Caki2 (cell line): ENCODE measurements around the gene ZNF558. TPM values are rescaled to one million over a fixed set of nuclear protein-coding genes. Genes with fewer than 3 reads are reported as not detected.
"Not testable (repeated sequence)": the region's sequence is repeated elsewhere in the genome, so short reads cannot be mapped to it uniquely, and the experiment has no call there.

Experiments used
- DNase-seq: peaks from one replicate; pipeline ENCODE4 v3.0.0-alpha.2; 2015; ENCODE audit warnings: low read depth
- in situ Hi-C: cut with HindIII; loops from 2 replicates; pipeline ENCODE4 v1.10.0; 2016; ENCODE audit warnings: low sequenced_read_pairs, low pct_unique_long_range_greater_than_20kb, mixed read lengths
- total RNA-seq: library from RNA; depleted of rRNA; stranded (reverse); fragments of >200 nt; shearing (Covaris generic); gene quantifications from 2 replicates; pipeline ENCODE4 v1.2.3, GENCODE V29; 2014; ENCODE audit warnings: low replicate concordance; rRNA removed

The ZNF558 gene
- total RNA-seq, 1 experiment from 2014 or later: 9.1 TPM

- DNase-seq: no peak
- in situ Hi-C loops: no loop called here
These were observed 17.9 kb downstream of the ZNF558 start for GRCh38 chr19:8814176-8814575.

- in situ Hi-C loops: no loop called here
- peak; percentile 35 for DNase-seq
These were observed 20.6 kb downstream of the ZNF558 start for GRCh38 chr19:8811315-8812172.

- in situ Hi-C loops: no loop called here
- DNase-seq: peak; percentile 3
These were observed 25.4 kb downstream of the ZNF558 start for GRCh38 chr19:8806661-8807060.

GRCh38 chr19:8794823-8795222 lies 37.3 kb downstream of the ZNF558 start:
- in situ Hi-C loops: no loop called here
- DNase-seq: no peak

GRCh38 chr19:8773587-8773986 lies 58.5 kb downstream of the ZNF558 start:
- in situ Hi-C loops, DNase-seq: not testable (repeated sequence)

GRCh38 chr19:8769265-8769664 lies 62.8 kb downstream of the ZNF558 start:
- in situ Hi-C loops, DNase-seq: not testable (repeated sequence)

- in situ Hi-C loops, DNase-seq: not testable (repeated sequence)
These were observed 64.8 kb downstream of the ZNF558 start for GRCh38 chr19:8767257-8767656.

Other genes starting within 250 kb of the ZNF558 start
- gene ADAMTS10, start 221.6 kb downstream of the ZNF558 start, total RNA-seq: 1.2 and 4.8 TPM in 2 replicates
- not detected in 2 replicates for gene NFILZ, start 201.7 kb downstream of the ZNF558 start, total RNA-seq
- gene ACTL9, start 133.5 kb downstream of the ZNF558 start, total RNA-seq: not detected in 2 replicates
- gene OR2Z1, start 110.7 kb downstream of the ZNF558 start, total RNA-seq: not detected in 2 replicates
- not detected in 2 replicates for gene MBD3L1, start 73 bp upstream of the ZNF558 start, total RNA-seq
- under 0.01 TPM in 1 of 2 replicates, not detected in the other for gene MUC16, start 178.1 kb upstream of the ZNF558 start, total RNA-seq